Thymus (tissue), 14 donors: ENCODE measurements around the gene KRTAP4-16. TPM values are rescaled to one million over a fixed set of nuclear protein-coding genes. Genes with fewer than 3 reads are reported as not detected.
"Not testable (repeated sequence)": the region's sequence is repeated elsewhere in the genome, so short reads cannot be mapped to it uniquely, and the experiment has no call there.

Experiments
- DNase-seq, 9 donors: peaks; one replicate each; pipeline ENCODE4 v3.0.0-alpha.2; 2013; ENCODE audit warnings: low spot score in 9 of 9, low read depth in 6 of 9, missing footprints in 1 of 9
- H3K27ac ChIP-seq, 2 donors: one replicate each; pipeline ENCODE4 v1.5.1; 2013; ENCODE audit warnings: control low read depth in 1 of 2, low read depth in 1 of 2, low read length in 1 of 2, mild to moderate bottlenecking in 1 of 2, moderate library complexity in 1 of 2
- H3K27me3 ChIP-seq, 2 donors: one replicate each; pipeline ENCODE4 v1.5.1; 2013; ENCODE audit warnings: low read length in 1 of 2; ENCODE audit not compliant: control insufficient read depth in 2 of 2, insufficient read depth in 1 of 2
- H3K36me3 ChIP-seq, 2 donors: one replicate each; pipeline ENCODE4 v1.5.1; 2013; ENCODE audit warnings: low read length in 1 of 2, mild to moderate bottlenecking in 1 of 2, moderate library complexity in 1 of 2; ENCODE audit not compliant: control insufficient read depth in 2 of 2, insufficient read depth in 2 of 2
- H3K4me1 ChIP-seq, 2 donors: one replicate each; pipeline ENCODE4 v1.5.1; 2013; ENCODE audit warnings: low read length in 2 of 2; ENCODE audit not compliant: control insufficient read depth in 2 of 2, insufficient read depth in 2 of 2
- H3K4me3 ChIP-seq, 2 donors: one replicate each; pipeline ENCODE4 v1.5.1; 2013; ENCODE audit warnings: low read length in 2 of 2, control low read depth in 1 of 2, mild to moderate bottlenecking in 1 of 2
- H3K9me3 ChIP-seq, 2 donors: one replicate each; pipeline ENCODE4 v1.5.1; 2013; ENCODE audit warnings: low read length in 1 of 2, mild to moderate bottlenecking in 1 of 2; ENCODE audit not compliant: control insufficient read depth in 2 of 2, insufficient read depth in 1 of 2
- WGBS: extraction: QIAGEN DNeasy Blood & Tissue Kit; methylation state at CpG from one replicate; pipeline ENCODE4 v1.1.7; 2013; 5-methylcytosine and 5-hydroxymethylcytosine counted together
- long read RNA-seq, 10 donors: transcript quantifications; one replicate each; lab custom pipeline, GENCODE V29; 2026
- polyA plus RNA-seq: library from polyadenylated mRNA; stranded (reverse); fragments of 200-250 nt; gene quantifications from one replicate; pipeline ENCODE4 v1.2.3, GENCODE V29; 2013
- total RNA-seq: library from RNA; stranded (reverse); fragments of 120-200 nt; gene quantifications from one replicate; pipeline ENCODE4 v1.2.4, GENCODE V29; 2013
- donor health status: healthy.

The KRTAP4-16 gene
- total RNA-seq = not detected
- polyA plus RNA-seq = not detected
- long read RNA-seq, donor 1 = 0 reads
- long read RNA-seq, donor 2 = 0 reads
- long read RNA-seq, donor 3 = 0 reads
- long read RNA-seq, donor 4 = 0 reads
- long read RNA-seq, donor 5 = 0 reads
- long read RNA-seq, donor 6 = 0 reads
- long read RNA-seq, donor 7 = 0 reads
- long read RNA-seq, donor 8 = 0 reads
- long read RNA-seq, donor 9 = 0 reads
- long read RNA-seq, donor 10 = 0 reads

- H3K4me1 ChIP-seq = no peaks in the 10 kb centered on the region
- H3K9me3 ChIP-seq = no peaks in the 10 kb centered on the region
- no peak within 1 kb of the TSS for H3K4me3 ChIP-seq
- no peaks in the 10 kb centered on the region for H3K36me3 ChIP-seq
- no peak for DNase-seq
- H3K27ac ChIP-seq = no peak within 1 kb of the TSS
- WGBS = 74% methylated on average over 10 of the region's 10 CpGs
- H3K27me3 ChIP-seq = no peaks in the 10 kb centered on the region
Measured at GRCh38 chr17:41101586-41102259, at the start of gene KRTAP4-16. Gene KRTAP4-16 (minus strand): TSS chr17:41102209. CDS start chr17:41102209, 0 bp downstream.

DNA sequence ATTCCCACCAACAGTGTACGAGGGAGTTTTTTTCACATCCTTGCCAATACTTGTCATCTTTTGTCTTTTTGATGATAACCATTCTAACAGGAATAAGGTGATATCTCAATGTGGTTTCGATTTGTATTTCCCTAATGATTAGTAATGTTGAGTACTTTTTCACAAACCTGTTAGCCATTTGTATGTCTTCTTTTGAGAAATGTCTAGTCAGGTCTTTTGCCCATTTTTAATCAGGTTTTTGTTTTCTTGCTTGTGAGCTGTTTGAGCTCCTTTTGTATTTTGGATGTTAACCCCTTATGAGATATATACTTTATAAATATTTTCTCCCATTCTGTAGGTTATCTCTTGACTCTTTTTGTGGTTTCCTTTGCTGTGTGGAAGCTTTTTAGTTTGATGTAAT lies 49.5 kb upstream of the KRTAP4-16 start:
- Histone ChIP-seq H3K4me1 (no peaks in the 10 kb centered on the region), H3K27me3 (no peaks in the 10 kb centered on the region), H3K36me3 (no peaks in the 10 kb centered on the region), H3K27ac (no peak overlapping the region), H3K9me3 (no peaks in the 10 kb centered on the region), H3K4me3 (no peak overlapping the region)
- no peak for DNase-seq
- WGBS = 92% methylated on average over 2 of the region's 2 CpGs

DNA sequence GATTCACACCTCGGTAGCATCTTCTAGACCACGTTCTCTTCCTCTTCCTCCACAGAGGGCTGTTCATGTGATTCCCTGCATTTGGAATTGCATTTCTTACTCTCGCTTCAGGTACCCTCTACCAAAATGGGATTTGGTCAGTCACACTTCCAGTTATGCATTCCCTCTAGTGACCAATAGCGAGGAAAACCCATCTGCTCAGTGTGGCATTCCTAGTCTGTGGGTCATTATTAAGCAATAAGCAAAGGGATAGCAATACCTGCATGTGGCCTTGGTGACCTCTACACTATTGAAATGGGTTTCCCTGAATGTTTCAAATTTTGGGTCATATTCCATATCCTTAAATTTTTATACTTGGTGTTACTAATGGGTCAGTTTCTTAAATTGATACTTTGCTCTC lies 48.0 kb upstream of the KRTAP4-16 start:
- Histone ChIP-seq H3K9me3 (no peaks in the 10 kb centered on the region), H3K36me3 (no peaks in the 10 kb centered on the region), H3K4me3 (no peak overlapping the region), H3K4me1 (no peaks in the 10 kb centered on the region), H3K27ac (no peak overlapping the region), H3K27me3 (no peaks in the 10 kb centered on the region)
- DNase-seq = no peak
- WGBS = 93% methylated on average over 4 of the region's 4 CpGs

DNA sequence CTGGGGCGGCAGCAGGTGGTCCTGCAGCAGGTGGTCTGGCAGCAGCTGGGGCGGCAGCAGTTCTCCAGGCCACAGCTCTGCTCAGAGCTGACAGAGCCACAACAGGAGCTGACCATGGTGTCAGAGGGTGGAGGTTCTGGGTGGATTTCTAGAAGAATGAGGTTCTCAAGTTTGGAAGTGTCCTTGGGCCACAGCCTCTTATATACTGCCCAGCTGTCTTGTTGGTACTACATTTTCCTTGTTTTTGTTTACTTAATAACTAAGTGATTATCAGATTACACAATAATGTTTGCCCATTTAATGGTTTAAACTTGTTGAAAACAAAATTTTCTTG lies 47.6 kb upstream of the KRTAP4-16 start, which contains the start of gene KRTAP4-5:
KRTAP4-5 (minus strand) TSS at position 174 of the 334 bp plus-strand sequence; CDS start at position 116, 58 bp downstream.
- Histone ChIP-seq H3K27me3 (no peaks in the 10 kb centered on the region), H3K36me3 (no peaks in the 10 kb centered on the region), H3K9me3 (no peaks in the 10 kb centered on the region), H3K4me1 (no peaks in the 10 kb centered on the region), H3K27ac (no peak within 1 kb of the TSS), H3K4me3 (no peak within 1 kb of the TSS)
- WGBS = 72% methylated on average over 2 of the region's 2 CpGs
- DNase-seq = no peak

DNA sequence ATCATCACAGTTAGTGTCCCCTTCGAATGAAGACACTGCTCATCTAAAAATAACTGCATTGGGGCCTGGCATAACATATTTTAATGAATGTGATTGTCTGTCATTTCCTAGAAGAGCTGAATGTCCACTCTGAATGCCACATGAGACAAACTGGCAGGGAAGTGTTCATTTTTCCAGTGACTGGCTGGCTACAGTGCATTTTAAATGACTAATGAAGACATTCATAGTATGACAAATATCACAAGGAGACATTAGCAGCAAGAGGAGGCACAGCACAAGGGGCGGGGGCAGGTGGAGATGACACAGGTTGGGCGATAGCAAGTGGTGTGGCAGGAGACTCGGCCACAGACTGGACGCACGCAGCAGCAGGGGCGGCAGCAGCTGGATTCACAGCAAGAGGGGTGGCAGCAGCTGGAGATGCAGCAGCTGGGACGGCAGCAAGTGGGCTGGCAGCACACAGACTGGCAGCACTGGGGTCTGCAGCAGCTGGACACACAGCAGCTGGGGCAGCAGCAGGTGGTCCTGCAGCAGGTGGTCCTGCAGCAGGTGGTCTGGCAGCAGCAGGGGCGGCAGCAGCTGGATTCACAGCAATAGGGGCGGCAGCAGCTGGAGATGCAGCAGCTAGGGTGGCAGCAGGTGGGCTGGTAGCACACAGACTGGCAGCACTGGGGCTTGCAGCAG lies 47.1 kb upstream of the KRTAP4-16 start:
- WGBS = 95% methylated on average over 10 of the region's 10 CpGs
- H3K9me3 ChIP-seq, H3K4me3 ChIP-seq, H3K4me1 ChIP-seq, H3K36me3 ChIP-seq, H3K27me3 ChIP-seq, DNase-seq, H3K27ac ChIP-seq: not testable (repeated sequence)

DNA sequence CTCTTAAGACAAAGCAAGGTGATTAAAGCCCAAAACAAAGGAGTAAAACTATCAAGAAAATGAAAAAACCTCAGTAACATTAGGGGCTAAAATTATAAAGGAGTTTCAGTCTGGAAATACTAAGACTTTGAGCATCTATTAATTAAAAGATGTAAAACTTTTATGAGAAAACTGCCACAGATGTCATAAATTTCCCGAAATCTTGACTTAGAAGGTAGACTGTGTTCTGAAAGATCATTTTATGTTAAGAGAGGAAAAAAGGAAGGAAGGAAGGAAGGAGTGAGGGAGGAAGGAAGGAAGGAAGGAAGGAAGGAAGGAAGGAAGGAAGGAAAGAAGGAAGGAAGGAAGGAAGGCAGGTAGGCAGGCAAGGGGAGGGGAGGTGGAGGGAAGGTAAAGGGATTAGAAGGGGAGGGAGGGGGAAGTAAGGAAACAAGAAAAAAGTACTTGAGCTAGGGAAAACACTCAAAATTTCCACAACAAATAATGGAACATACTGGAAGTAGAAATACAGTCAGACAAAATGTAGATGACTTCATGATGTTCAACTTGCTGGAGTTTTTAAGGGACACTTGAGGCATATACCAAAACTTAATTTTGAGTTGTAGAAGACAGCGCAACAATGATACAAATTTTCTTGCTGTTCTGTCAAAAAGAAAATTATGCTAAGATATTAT lies 45.7 kb upstream of the KRTAP4-16 start:
- no peak for DNase-seq
- H3K36me3 ChIP-seq = no peaks in the 10 kb centered on the region
- no peaks in the 10 kb centered on the region for H3K9me3 ChIP-seq
- H3K27me3 ChIP-seq = no peaks in the 10 kb centered on the region
- no peak overlapping the region for H3K4me3 ChIP-seq
- WGBS = 98% methylated on average over 2 of the region's 2 CpGs
- no peak overlapping the region for H3K27ac ChIP-seq
- no peaks in the 10 kb centered on the region for H3K4me1 ChIP-seq

- peaks cover under 1 to 1% of the 10 kb centered on the region in 2 donors for H3K9me3 ChIP-seq
- 95% methylated on average over 2 of the region's 2 CpGs for WGBS
- no peak overlapping the region for H3K27ac ChIP-seq
- H3K4me3 ChIP-seq = no peak overlapping the region
- H3K27me3 ChIP-seq = no peaks in the 10 kb centered on the region
- H3K36me3 ChIP-seq = no peaks in the 10 kb centered on the region
- no peaks in the 10 kb centered on the region for H3K4me1 ChIP-seq
- DNase-seq = no peak
Measured at GRCh38 chr17:41145261-41145660, 43.3 kb upstream of the KRTAP4-16 start.

DNA sequence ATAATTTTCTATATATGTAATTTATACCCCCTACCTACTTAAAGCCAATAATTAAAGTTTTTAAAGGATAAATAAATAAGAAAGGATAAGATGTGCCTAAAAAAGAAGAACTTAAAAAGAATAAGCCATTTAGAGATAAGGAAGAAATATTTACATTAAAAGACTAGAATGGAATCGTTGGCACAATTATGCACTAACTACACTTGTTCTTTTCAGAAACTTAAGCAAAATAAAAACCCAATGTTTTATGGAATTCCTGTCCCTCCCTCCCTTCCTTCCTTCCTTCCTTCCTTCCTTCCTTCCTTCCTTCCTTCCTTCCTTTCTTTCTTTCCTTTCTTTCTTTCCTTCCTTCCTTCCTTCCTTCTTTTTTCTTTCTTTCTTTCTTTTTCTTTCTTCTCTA lies 42.8 kb upstream of the KRTAP4-16 start:
- no peaks in the 10 kb centered on the region for H3K36me3 ChIP-seq
- H3K4me3 ChIP-seq = no peak overlapping the region
- H3K9me3 ChIP-seq = peaks cover 2 to 5% of the 10 kb centered on the region in 2 donors
- no peak for DNase-seq
- WGBS = 97% methylated on average over 1 of the region's 1 CpG
- no peaks in the 10 kb centered on the region for H3K27me3 ChIP-seq
- no peak overlapping the region for H3K27ac ChIP-seq
- no peaks in the 10 kb centered on the region for H3K4me1 ChIP-seq

- DNase-seq = no peak
- H3K9me3 ChIP-seq = peaks cover 2 to 8% of the 10 kb centered on the region in 2 donors
- no peaks in the 10 kb centered on the region for H3K4me1 ChIP-seq
- H3K27me3 ChIP-seq = no peaks in the 10 kb centered on the region
- H3K27ac ChIP-seq = no peak overlapping the region
- H3K4me3 ChIP-seq = no peak overlapping the region
- H3K36me3 ChIP-seq = no peaks in the 10 kb centered on the region
Measured at GRCh38 chr17:41141361-41141760, 39.4 kb upstream of the KRTAP4-16 start.
